ENCODE measurements around the gene STOX1. TPM values are rescaled to one million over a fixed set of nuclear protein-coding genes. Genes with fewer than 3 reads are reported as not detected.

Gene STOX1
- total RNA-seq, 1 donor from 2014 or later: 2.5 TPM

DNA sequence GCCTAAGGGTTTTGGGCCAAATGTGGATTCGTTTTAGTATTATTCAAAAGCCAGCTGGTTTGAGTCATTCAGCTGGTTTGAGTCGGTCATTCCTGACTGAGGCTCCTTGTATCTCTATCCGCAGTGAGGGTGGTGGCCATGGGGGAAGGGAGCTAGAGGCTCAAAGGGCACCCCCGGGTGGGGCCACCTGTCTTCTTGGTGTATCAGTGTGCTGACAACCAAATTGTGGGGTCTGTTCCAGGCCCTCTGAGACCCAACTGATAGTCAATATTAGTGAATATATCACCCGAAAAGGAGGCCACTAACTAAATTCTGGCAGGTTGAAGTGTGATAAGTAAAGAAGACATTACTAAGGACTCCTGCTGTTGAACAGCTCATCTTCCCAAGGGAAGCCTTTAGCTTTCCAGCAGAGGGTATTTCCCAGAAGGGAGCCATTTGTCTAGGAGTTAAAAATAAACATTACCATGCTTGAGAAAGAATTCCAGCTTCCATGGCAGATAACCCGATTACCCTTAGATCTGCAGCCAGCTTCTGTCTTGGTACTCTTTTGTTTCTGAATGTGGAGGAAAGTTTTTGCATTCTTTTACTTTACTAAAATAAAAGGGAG is 43.9 kb downstream of the STOX1 start:
- Histone ChIP-seq H3K27me3 (ENCODE audit: low read depth) (no peaks in the 10 kb centered on the region), H3K4me3 (no peak overlapping the region), H3K4me1 (no peaks in the 10 kb centered on the region), H3K9me3 (no peaks in the 10 kb centered on the region), H3K36me3 (no peaks in the 10 kb centered on the region), H3K27ac (peak overlapping the region; percentile 2)
- intact Hi-C loops (cut with DNase I): no loop called here
- DNase-seq (no peak), ATAC-seq (no peak)
- TF ChIP-seq, protein P1, sequence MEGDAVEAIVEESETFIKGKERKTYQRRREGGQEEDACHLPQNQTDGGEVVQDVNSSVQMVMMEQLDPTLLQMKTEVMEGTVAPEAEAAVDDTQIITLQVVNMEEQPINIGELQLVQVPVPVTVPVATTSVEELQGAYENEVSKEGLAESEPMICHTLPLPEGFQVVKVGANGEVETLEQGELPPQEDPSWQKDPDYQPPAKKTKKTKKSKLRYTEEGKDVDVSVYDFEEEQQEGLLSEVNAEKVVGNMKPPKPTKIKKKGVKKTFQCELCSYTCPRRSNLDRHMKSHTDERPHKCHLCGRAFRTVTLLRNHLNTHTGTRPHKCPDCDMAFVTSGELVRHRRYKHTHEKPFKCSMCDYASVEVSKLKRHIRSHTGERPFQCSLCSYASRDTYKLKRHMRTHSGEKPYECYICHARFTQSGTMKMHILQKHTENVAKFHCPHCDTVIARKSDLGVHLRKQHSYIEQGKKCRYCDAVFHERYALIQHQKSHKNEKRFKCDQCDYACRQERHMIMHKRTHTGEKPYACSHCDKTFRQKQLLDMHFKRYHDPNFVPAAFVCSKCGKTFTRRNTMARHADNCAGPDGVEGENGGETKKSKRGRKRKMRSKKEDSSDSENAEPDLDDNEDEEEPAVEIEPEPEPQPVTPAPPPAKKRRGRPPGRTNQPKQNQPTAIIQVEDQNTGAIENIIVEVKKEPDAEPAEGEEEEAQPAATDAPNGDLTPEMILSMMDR (IDR thresholded peaks at IDR 0.05): no peak

- no peaks in the 10 kb centered on the region for H3K27me3 ChIP-seq (ENCODE audit: low read depth)
- no peak for ATAC-seq
- no peaks in the 10 kb centered on the region for H3K36me3 ChIP-seq
- no peaks in the 10 kb centered on the region for H3K9me3 ChIP-seq
- no peak for DNase-seq
- TF ChIP-seq, protein P1 (IDR thresholded peaks at IDR 0.05): no peak
- H3K27ac ChIP-seq: no peak overlapping the region
- no peaks in the 10 kb centered on the region for H3K4me1 ChIP-seq
- intact Hi-C loops (cut with DNase I): no loop called here
- H3K4me3 ChIP-seq: no peak overlapping the region
Measured at GRCh38 chr10:68871731-68872342, 44.5 kb downstream of the STOX1 start.

DNA sequence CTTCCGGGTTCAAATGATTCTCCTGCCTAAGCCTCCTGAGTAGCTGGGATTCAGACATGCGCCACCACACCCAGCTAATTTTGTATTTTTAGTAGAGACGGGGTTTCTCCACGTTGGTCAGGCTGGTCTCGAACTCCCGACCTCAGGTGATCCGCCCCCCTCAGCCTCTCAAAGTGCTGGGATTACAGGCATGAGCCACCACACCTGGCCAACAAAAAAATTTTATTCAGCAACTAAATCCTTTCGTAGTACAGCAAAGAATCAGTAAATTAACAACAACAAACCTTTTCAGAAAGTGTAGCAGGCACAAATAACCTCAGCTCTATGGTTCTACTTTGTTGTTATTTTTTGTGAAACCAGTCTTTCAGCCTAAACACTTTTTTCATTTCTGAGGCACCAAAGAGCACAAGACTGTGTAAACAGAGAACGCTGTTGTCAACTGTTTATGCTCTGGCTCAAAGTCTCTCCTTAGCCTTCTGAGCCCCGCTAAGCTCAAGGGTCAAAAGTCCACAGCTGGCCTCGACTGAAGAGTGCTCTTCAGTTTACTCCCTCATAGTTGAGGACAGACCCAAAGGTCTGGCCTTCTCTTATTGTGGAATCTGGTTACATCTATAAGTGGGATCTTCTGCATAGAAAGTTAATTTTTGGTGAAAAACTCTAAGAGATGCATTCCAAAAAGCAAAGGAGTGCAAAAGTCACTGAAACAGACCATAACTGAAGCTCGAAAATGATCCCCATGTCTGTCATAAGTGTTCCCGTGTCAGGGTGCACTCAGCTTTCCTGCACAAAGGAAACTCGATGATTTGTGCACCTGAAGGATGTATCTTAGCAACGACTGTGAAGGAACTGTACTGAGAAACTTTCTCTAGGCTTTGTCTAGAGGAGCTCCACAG is 49.2 kb downstream of the STOX1 start:
- TF ChIP-seq, protein P1 (IDR thresholded peaks at IDR 0.05): no peak
- Histone ChIP-seq H3K36me3 (no peaks in the 10 kb centered on the region), H3K4me1 (no peaks in the 10 kb centered on the region), H3K4me3 (no peak overlapping the region), H3K27me3 (ENCODE audit: low read depth) (no peaks in the 10 kb centered on the region), H3K27ac (no peak overlapping the region), H3K9me3 (no peaks in the 10 kb centered on the region)
- ATAC-seq (no peak), DNase-seq (no peak)
- intact Hi-C loops (cut with DNase I): no loop called here

DNA sequence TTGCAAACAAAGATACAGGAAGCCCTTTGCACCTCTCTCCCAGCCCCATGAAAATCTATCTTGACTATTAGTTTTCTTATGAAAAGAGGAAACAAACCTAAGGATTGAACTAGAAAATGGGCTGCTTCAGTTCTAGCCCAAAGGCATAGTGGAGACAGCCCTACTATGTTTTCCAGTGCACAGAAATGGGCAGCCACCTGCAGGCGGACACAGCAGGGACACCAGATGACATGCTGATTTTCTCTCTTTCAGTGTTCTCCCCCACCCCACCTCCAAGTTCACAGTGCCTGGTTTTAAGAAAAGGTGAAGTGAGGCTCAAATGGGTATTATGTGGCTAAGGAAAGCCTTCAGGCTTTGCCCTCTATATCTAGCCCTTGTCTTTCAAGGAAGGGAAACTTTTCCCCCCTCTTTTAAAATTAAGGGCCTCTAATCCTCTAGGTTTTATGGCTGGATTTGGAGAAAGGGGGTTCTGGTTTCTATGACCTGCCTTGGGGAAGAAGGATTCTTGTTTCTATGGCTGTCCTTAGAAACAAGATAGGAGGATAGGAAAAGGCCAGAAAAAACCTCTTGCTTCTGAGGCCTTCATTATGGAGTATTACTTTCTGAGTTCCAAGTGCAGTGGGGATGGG is 50.3 kb downstream of the STOX1 start:
- DNase-seq (no peak), ATAC-seq (no peak)
- Histone ChIP-seq H3K9me3 (no peaks in the 10 kb centered on the region), H3K36me3 (no peaks in the 10 kb centered on the region), H3K4me3 (no peak overlapping the region), H3K27ac (no peak overlapping the region), H3K4me1 (no peaks in the 10 kb centered on the region), H3K27me3 (ENCODE audit: low read depth) (no peaks in the 10 kb centered on the region)
- TF ChIP-seq, protein P1 (IDR thresholded peaks at IDR 0.05): no peak
- intact Hi-C loops (cut with DNase I): no loop called here

DNA sequence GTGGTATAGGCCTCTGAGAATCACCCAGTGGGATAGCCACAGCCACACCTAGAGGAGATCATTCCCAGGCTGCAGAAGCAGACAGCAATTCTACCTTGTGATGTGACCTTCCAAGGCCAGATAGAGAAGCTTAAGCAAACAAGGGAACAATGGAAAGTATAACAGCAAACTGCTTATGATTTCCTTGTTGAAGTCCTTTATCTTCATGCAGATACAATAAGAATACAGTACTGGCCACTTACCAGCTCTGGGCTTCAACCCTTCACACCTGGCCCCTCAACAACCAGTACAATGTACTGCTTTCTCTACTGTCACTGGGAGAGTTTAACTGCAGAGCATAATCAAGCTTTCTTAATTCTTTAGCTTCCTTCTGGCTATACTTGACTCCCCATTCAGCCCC is 51.2 kb downstream of the STOX1 start:
- ATAC-seq: no peak
- intact Hi-C loops (cut with DNase I): no loop called here
- H3K27ac ChIP-seq: no peak overlapping the region
- H3K4me1 ChIP-seq: no peaks in the 10 kb centered on the region
- H3K27me3 ChIP-seq (ENCODE audit: low read depth): no peaks in the 10 kb centered on the region
- no peak for DNase-seq
- H3K36me3 ChIP-seq: no peaks in the 10 kb centered on the region
- TF ChIP-seq, protein P1 (IDR thresholded peaks at IDR 0.05): no peak
- H3K9me3 ChIP-seq: no peaks in the 10 kb centered on the region
- H3K4me3 ChIP-seq: no peak overlapping the region
